ENCODE measurements around the gene NR2C2.

NR2C2 gene

GRCh38 chr3:15023249-15023648, 75.9 kb downstream of the NR2C2 start:
- no peak for DNase-seq (ENCODE audit: low read depth)

GRCh38 chr3:15023719-15024118, 76.3 kb downstream of the NR2C2 start:
- DNase-seq (ENCODE audit: low read depth), result no peak

GRCh38 chr3:15029625-15030024, 82.2 kb downstream of the NR2C2 start:
- no peak for DNase-seq (ENCODE audit: low read depth)

GRCh38 chr3:15032650-15033049, 85.3 kb downstream of the NR2C2 start:
- DNase-seq (ENCODE audit: low read depth), result no peak

GRCh38 chr3:15033103-15033502, 85.7 kb downstream of the NR2C2 start:
- no peak for DNase-seq (ENCODE audit: low read depth)

- DNase-seq (ENCODE audit: low read depth), result no peak
Observed at GRCh38 chr3:15038306-15038705, 90.9 kb downstream of the NR2C2 start.

GRCh38 chr3:15040844-15041243, 93.5 kb downstream of the NR2C2 start:
- no peak for DNase-seq (ENCODE audit: low read depth)

- DNase-seq (ENCODE audit: low read depth), result no peak
Observed at GRCh38 chr3:15041950-15042349, 94.6 kb downstream of the NR2C2 start.

GRCh38 chr3:15042936-15043335, 95.6 kb downstream of the NR2C2 start:
- no peak for DNase-seq (ENCODE audit: low read depth)

- DNase-seq (ENCODE audit: low read depth), result no peak
Observed at GRCh38 chr3:15043408-15044171, 96.2 kb downstream of the NR2C2 start.

GRCh38 chr3:15044326-15044725, 96.9 kb downstream of the NR2C2 start:
- no peak for DNase-seq (ENCODE audit: low read depth)

GRCh38 chr3:15045667-15046066, 98.3 kb downstream of the NR2C2 start:
- DNase-seq (ENCODE audit: low read depth), result no peak

GRCh38 chr3:15049584-15049983, 102.2 kb downstream of the NR2C2 start:
- no peak for DNase-seq (ENCODE audit: low read depth)

GRCh38 chr3:15050405-15051092, 103.2 kb downstream of the NR2C2 start:
- DNase-seq (ENCODE audit: low read depth), result no peak

GRCh38 chr3:15051531-15051930, 104.1 kb downstream of the NR2C2 start:
- peak; percentile 32 for DNase-seq (ENCODE audit: low read depth)

GRCh38 chr3:15052335-15053242, 105.2 kb downstream of the NR2C2 start:
- no peak for DNase-seq (ENCODE audit: low read depth)

- no peak for DNase-seq (ENCODE audit: low read depth)
Observed at GRCh38 chr3:15053541-15053940, 106.2 kb downstream of the NR2C2 start.

- peak; percentile 60 for DNase-seq (ENCODE audit: low read depth)
Observed at GRCh38 chr3:15055019-15055557, 107.7 kb downstream of the NR2C2 start.

- no peak for DNase-seq (ENCODE audit: low read depth)
Observed at GRCh38 chr3:15056676-15057404, 109.5 kb downstream of the NR2C2 start.

GRCh38 chr3:15060029-15060428, 112.6 kb downstream of the NR2C2 start:
- no peak for DNase-seq (ENCODE audit: low read depth)

- DNase-seq (ENCODE audit: low read depth), result no peak
Observed at GRCh38 chr3:15063238-15063637, 115.9 kb downstream of the NR2C2 start.
